HG03432 (cell line): Measurements from ENCODE around the gene RANBP9.

Experiments used
- ATAC-seq: cut with Tn5 transposase; IDR thresholded peaks from one replicate; pipeline ENCODE4 v1.9.1; 2021; ENCODE audit warnings: mild to moderate bottlenecking, moderate library complexity; ENCODE audit not compliant: unreplicated experiment

RANBP9 gene

DNA sequence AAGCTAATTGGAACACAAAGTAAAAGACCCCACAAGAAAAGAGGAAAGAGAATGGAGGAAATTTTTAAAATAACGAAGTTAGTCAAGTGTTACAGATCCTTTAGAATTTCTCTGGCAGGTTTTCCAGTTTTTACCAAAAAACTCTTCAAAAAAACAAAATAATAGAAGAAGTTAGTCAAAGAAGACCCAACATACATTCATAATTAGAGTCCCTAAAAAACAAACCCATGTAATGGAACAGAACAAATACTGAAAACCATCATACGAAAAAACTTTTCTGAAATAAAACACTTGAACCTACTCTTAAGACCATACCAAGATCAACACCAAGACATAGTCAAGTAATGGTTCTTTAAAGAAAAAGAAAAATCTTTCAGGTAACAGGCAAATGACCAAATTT, 31.6 kb downstream of the RANBP9 start:
- ATAC-seq: no peak

DNA sequence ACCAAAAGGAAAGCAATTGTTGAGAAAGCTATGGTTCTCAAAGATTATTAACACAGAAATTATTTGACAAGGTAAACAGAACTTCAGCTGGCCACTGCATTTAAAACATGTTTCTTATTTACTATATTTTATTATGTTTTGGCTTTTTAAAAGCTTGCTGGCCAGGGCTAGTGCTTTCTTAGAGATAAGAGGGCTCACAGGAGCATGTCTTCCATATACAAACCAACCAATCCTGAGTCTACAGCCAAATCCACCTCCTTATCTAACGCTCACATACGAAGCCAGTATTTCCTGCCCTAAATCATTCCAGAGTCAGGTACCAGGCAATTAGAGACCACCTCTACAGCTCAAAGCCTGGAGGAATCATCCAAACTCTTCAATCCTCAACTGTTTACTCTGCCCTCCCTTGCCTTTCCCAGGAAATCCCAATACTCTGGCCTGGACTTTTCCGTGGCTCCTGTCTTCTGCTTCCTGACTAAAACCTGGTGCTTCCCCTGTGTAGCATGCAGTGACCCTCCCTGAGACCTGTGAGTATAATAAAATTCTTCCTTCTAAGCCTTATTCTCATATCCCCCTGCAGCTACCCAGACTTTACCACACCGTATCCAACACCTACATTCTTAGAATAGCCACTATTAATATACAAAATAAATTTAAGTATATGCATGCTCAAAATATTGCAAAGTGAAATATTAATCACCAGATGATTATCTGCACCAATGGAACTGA, 33.2 kb downstream of the RANBP9 start:
- ATAC-seq: no peak

DNA sequence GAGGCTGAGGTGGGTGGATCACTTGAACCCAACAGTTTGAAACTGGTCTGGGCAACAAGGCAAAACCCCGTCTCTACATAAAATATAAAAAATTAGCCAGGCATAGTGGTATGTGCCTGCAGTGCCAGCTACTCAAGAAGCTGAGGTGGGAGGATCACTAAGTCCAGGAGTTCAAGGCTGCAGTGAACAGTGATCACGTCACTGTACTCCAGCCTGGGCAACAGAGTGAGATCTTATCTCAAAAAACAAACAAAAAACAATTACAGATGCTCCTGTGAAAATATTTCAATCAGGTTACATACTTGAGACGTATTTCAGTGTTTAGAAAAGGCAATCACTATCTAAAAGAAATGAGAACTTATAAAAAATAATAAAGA, 33.8 kb downstream of the RANBP9 start:
- no peak for ATAC-seq

DNA sequence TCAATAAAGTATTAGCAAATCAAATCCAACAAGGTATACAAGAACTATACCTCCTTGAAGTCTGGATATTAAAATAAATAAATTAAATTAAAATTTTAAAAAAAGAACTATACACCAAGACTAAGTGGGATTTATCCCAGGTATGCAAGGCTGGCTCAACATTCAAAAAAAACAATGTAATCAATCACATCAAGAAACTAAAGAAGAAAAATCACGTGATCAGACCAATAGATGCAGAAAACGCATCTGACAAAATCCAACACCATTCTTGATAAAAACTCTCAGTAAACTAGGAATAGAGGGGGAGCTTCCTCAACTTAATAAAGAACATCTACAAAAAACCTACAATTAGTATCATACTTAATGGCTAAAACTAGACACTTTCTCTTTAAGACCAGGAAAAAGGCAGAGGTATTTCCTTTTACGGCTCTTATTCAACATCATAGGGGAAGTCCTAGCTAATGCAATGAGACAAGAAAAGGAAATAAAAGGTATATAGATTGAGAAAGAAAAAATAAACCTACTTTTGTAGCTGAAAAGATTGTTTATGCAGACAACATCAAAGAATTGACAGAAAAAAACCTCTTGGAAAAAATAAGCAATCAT, 35.0 kb downstream of the RANBP9 start:
- ATAC-seq: no peak

DNA sequence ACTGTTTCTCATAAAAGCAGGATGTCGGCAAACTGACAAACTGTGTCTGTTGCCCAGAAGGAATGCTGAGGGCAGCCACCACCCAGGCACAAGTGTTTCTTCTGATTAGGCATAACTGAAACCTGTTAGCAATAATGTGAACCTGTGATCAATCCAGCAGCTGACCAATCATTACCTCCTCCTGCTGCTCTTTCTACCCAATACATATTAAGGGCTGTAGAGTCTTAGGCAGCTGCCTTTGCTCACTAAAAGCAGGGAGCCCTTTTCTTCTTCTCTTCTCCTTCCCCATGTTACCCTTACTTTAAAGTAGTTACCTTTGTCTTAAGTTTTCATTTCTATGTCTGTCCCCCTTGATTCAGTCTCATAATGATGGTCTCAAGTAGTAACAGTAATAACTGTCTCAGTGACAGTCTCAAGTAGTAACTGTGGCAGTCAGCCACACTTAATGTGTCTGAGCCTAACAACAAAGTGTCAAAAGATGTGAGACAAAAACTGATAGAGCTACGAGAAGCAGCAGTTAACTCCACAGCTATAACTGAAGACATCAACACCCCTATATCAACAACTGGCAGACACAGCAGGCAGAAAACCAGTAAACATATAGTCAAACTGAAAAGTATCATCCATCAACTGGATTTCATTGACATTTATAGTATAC, 37.0 kb downstream of the RANBP9 start:
- ATAC-seq: no peak

DNA sequence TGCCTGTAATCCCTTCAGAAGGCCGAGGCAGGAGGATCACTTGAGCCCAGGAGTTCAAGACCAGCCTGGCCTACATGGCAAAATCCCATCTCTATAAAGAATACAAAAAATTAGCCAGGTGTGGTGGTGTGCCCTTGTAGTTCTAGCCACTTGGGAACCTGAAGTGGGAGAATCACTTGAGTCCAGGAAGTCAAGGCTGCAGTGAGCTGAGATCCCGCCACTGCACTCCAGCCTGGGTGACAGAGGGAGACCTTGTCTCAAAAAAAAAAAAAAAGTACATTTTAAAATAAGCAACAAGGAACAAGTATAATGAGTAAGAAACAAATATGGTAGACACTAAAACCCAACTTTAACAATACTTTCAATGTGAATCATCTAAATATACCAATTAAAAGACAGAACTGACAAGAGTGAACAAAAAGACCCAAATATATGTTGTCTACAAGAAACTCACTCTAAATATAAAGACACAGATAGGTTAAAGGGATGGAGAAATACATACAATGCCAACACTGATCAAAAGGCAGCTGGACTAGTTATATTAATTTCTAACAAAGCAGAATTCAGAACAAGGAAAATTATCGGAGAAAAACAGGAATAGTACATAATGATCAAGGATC, 37.7 kb downstream of the RANBP9 start:
- no peak for ATAC-seq

DNA sequence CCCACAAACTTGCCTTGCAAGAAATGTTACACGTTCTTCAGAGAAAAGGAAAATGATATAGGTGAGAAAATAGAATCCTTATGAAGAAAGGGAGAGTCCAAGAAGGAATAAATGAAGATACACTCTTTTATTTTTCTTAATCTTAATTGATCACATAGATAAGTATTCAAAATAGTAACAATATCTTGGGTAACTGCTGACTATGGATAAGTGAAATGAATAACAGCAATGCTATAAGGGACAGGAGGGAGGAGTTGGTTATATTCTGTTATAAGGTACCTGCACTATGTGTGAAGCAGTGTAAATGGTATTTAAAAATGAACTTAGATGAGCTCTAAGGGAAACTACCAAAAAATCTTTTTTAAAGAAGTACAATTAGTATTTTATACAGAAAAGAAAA, 38.3 kb downstream of the RANBP9 start:
- ATAC-seq: no peak

DNA sequence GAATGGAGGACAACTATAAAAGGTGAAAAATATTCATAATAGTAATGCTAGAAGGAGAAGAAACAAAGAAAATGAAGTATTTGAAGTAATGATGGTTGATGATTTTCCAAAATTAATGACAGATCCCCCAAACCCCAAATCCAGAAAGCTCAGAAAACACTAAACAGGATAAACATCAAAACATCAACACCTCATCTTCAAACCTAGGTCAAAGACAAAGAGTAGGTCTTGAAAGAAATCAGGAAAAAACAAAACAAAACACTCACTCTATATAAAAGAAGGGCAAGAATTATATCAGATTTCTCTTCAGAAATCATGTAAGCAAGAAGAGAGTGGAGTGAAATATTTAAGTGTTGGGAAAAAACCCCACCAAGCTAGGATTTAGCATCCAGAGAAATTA, 38.7 kb downstream of the RANBP9 start:
- no peak for ATAC-seq

DNA sequence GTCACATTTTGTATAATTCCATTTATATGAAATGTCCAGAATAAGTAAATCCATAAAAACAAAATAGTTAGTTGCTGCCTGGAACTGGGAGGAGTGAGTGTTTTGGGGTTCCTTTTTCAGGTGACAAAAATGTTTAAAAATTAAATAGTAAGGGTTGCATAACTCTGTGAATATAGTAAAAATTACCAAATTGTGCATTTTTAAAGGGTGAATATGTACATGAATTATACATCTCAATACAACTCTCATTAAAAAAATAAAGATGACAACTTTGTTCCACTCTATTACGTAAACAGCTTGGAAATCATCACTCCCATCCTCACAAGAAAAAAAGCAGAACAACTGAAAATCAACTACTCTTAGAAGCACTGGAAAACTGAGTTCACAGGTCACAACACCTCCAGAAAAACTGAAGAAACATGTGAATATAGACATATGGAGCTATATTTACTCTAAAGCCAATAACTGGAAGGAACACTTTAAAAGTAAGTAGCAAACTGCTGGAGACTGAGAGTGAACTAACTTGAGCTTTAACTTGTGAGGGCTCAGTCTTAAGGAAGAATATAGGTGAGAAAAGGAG, 40.0 kb downstream of the RANBP9 start:
- ATAC-seq: no peak

DNA sequence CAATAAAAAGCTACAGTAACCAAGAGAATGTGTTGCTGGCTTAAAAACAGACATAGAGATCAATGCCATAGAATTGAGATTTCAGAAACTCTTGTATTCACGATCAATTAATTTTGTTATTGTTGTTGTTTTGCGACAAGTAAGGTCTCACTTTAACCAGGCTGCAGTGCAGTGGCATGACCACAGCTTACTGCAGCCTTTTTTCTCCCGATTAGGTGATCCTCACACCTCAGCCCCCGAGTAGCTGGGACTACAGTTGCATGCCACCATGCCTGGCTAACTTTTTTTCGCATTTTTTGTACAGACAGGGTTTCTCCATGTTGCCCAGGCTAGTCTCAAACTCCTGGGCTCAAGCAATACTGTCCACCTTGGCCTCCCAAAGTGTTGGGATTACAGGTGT, 42.2 kb downstream of the RANBP9 start:
- no peak for ATAC-seq

DNA sequence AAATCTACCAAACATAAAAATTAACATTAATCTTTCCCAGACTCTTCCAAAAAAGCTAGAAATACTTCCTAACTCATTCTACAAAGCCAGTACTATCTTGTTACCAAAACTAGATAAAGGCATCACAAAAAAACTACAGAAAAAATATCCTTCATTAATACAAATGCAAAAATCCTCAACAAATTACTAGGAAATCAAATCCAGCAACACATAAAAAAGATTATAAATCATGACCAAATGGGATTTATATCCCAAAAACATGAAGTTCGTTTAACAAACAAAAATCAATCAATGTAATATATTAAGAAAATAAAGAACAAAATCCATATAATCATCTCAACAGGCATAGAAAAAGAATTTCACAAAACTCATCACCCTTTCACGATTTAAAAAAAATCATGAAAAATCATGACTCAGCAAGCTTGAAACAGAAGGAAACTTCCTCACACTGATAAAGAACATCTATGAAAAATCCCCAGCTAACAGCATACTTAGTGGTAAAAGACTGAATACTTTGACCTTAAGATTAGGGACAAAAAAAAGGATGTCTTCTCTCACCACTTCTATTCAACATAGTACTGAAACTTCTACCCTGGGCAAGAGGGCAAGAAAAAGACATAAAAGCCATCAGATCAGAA, 43.2 kb downstream of the RANBP9 start:
- no peak for ATAC-seq

DNA sequence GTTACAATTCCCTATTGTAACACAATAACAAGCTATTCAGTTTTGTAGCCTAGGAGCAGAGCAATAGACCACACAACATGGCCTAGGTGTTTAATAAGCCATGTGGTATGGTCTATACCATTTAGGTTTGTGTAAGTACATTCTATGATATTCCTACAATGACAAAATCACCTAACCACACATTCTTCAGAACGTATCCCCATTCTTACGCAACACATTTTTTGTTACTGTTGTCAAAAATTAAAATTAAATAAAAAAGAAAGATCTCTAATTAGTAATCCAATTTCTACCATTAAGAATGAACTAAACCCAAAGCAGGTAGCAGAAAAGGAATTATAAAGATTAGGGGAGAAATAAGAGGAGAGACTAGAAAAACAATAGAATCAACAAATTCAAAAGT, 44.0 kb downstream of the RANBP9 start:
- no peak for ATAC-seq

DNA sequence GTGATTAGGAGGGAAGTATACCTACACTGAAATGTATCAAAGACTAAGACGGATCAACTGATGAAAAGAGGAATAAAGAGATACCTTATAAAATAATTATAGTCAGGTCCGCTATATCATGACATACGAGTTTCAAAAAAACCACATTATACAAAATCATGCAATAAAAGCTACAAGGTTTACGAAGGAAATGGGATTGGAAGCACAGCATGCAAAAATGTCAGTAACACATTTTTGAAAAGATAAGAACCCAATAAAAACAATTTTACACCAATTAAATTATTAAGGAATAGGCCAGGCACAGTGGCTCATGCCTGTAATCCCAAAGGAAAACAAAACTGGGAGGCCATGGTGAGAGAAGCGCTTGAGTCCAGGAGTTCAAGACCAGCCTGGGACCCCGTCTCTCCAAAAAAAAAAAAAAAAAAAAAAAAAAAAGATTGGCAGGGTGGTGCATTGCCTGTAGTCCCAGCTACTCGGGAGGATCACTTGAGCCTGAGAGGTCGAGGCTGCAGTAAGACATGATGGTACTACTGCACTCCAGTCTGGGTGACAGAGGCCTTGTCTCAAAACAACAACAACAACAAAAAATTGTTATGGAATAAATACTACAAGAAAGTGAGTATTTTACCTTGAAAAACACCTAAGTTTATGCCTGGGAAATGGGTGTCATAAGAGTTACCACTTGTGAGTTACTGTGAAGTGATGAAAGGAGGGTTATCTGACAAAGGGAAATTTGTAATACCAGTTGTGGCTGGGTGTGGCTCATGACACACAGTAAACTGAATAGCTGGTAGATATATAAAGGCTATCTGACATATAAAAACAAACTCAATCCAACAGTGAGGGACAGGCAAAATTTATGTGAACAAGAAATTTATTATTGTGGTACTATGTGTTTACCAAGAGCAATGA, 45.2 kb downstream of the RANBP9 start:
- ATAC-seq: no peak

DNA sequence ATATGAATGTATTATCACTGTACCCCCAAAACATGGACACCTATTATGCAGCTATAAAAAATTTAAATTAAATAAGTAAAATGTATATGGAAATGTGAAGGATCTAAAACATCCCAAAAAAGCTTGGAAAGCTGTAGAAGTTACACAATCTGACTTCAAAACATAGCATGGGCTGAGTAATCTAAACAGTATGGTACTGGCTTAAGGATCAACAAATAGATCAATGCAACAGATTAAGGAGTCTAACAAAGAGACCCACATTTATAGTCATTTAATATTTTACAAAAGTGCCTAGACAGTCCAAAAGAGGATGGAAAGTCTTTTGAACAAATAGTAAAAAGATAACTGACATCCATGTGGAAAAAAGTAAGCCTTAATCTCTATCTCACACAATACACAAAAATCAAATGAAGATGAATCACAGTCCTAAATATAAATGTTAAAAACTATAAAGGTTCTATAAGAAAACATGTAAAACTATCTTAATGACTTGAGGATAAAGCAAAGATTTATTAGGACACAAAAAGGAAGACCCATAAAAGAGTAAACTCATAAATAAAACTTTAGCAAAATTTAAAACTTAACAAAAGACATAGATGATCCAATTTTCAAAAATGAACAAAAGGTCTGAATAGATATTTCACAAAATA, 46.8 kb downstream of the RANBP9 start:
- ATAC-seq: no peak

DNA sequence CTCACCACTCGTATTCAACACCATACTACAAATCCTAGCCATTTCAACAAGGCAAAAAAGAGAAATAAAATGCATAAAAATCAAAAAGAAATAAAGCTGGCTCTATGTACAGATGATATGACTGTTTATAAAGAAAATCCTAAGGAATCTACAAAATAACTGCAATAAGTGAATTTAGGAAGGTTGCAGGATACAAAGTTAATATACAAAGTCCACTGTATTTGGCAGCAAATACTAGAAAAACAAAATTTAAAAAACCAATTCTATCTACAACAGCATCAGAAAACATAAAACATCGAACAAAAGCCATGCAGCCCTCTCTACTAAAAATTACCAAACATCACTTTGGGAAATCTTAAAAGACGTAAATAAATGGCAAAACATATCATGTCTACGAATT, 47.6 kb downstream of the RANBP9 start:
- ATAC-seq: no peak

DNA sequence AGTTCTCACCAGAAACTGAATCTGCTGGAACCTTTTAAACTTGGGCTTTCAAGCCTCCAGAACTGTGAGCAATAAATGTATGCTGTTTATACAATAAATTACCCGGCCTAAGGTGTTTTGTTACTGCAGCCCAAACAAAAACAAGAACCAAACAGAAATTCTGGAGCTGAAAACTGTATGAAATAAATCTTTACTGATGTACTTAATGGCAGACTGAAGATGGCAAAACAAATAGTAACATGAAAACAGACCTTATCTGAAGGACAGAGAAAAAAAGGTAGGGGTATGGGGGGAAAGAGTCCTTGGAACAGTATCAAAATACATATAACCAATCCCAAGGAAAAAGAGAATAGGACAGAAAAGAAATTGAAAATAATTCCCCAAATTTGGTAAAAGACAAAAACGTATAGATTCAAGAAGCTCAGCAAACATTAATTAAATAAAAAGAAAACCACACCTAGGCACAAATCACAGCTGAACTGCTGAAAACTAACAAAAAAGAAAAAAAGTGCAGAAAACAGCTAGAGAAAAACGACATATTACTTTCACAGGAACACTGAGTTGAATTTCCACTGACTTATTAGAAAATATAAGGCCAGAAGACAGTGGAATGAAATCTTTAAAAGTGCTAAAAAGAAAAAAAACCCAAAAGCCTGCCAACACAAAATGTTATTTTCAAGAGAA, 48.8 kb downstream of the RANBP9 start:
- no peak for ATAC-seq

DNA sequence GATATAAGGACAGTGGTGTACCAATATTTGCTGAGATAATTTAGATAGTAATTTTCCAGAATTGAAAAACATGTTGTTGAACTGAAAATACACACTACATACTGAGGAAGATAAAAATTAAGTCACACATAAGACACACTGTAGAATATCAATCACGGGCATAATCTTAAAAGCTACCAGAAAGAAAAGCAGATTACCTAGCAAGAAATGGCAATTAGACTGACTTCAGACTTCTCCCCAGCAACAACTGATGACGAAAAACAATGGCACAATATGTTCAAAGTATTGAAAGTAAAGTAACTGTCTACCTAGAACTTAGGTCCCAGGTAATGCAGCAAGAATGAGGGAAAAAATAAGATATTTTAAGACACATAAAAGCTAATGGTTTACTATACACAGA, 50.0 kb downstream of the RANBP9 start:
- ATAC-seq: no peak

DNA sequence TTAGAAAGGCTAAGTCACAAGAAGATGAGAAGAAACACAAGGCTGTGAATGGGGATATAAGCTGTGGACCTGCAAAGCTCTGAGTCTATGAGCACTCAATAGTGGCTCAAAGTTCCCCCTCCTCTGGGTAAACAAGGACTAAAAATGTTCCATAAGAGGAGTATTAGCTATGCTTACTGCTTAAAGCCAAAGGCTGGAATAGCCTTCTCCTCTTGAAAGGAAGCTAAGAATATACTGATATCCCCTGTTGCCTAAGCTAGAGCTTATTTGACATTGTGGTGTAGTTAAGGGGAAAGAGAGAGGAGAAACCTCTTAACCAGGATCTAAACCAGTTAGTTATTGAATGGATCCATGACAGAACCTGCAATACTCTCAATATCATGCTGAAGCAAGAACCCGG, 50.7 kb downstream of the RANBP9 start:
- ATAC-seq: no peak

DNA sequence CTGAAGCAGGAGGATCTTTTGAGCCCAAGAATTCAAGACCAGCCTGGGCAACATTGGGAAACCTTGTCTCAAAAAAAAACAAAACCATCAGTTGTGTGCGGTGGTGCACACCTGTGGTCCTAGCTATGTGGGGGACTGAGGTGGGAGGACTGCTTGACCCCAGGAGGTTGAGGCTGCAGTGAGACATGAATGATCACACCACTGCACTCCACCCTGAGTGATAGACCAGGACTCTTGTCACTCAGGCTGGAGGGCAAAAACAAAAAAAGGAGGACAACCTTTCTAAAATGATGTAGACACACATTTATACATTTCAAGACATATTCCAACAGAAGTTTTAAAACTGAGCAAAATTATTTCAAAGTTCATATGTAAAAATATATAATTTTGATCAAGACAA, 51.4 kb downstream of the RANBP9 start:
- ATAC-seq: no peak
